K562 (cell line): ENCODE data around the gene MRPL55. TPM values are rescaled to one million over a fixed set of nuclear protein-coding genes. Genes with fewer than 3 reads are reported as not detected.

Experiments used
- CBFA2T3 ChIP-seq: fragments of 450-650 bp; IDR thresholded peaks from 2 replicates; pipeline ENCODE4 v1.6.1; 2017
- CEBPG ChIP-seq, 3 experiments: fragments of 200-800 bp in 1 of 3; sonication (Bioruptor generic) in 1 of 3; sonication (generic) in 1 of 3; formaldehyde crosslinking in 1 of 3; IDR thresholded peaks in 2 of 3; conservative IDR thresholded peaks in 1 of 3; 2 replicates each; pipeline versions ENCODE4 v1.6.1 to v1.8.0; 2016 to 2022; ENCODE audit warnings: missing compliant biosample characterization in 2 of 3, missing genetic modification characterization in 2 of 3, mild to moderate bottlenecking in 1 of 3, missing genetic modification reagents in 1 of 3
- CHD2 ChIP-seq: IDR thresholded peaks from 2 replicates; pipeline ENCODE4 v1.6.1; 2011; ENCODE audit warnings: low read depth, low read length
- ESRRA ChIP-seq: fragments of 450-650 bp; IDR thresholded peaks from 2 replicates; pipeline ENCODE4 v1.6.1; 2014; ENCODE audit warnings: low read depth, mild to moderate bottlenecking, moderate library complexity, borderline replicate concordance
- FOXK2 ChIP-seq, 2 experiments: fragments of 450-650 bp; IDR thresholded peaks in 1 of 2; conservative IDR thresholded peaks in 1 of 2; 2 replicates each; pipeline ENCODE4 v1.6.1; 2016; ENCODE audit warnings: low read depth in 2 of 2, mild to moderate bottlenecking in 1 of 2
- JUND ChIP-seq, 2 experiments: IDR thresholded peaks; 2 replicates in 1 of 2; 3 replicates in 1 of 2; pipeline ENCODE4 v1.6.1; 2011; ENCODE audit warnings: borderline replicate concordance in 2 of 2, low read depth in 2 of 2, low read length in 2 of 2, improper control_type of control experiment in 1 of 2, missing biosample characterization in 1 of 2, missing genetic modification characterization in 1 of 2, missing genetic modification reagents in 1 of 2
- NR2F6 ChIP-seq: fragments of 450-650 bp; formaldehyde crosslinking; IDR thresholded peaks from 2 replicates; pipeline ENCODE4 v1.4.0; 2020; ENCODE audit warnings: mild to moderate bottlenecking
- PPARD ChIP-seq: fragments of 250-450 bp; sonication (Bioruptor Pico); IDR thresholded peaks from 2 replicates; pipeline ENCODE4 v1.8.0; 2022; ENCODE audit warnings: inconsistent platforms, mild to moderate bottlenecking, moderate library complexity
- RNF2 ChIP-seq: sonication (generic); IDR thresholded peaks from 2 replicates; pipeline ENCODE4 v1.6.1; 2016
- SETDB1 ChIP-seq: IDR thresholded peaks from one replicate; pipeline ENCODE4 v1.6.1; 2012; ENCODE audit warnings: low read length, control low read depth, inconsistent platforms
- SLC30A9 ChIP-seq: fragments of 250-450 bp; sonication (Bioruptor Pico); IDR thresholded peaks from 2 replicates; pipeline ENCODE4 v1.8.0; 2022; ENCODE audit warnings: mild to moderate bottlenecking, moderate library complexity
- ZFPM2 ChIP-seq: fragments of 250-450 bp; sonication (Bioruptor Pico); IDR thresholded peaks from 2 replicates; pipeline ENCODE4 v1.5.1; 2022; ENCODE audit warnings: mild to moderate bottlenecking
- ZKSCAN1 ChIP-seq: fragments of 150-350 bp; IDR thresholded peaks from 2 replicates; pipeline ENCODE4 v1.6.1; 2016; ENCODE audit warnings: low read depth, low read length
- ZKSCAN8 ChIP-seq: fragments of 200-800 bp; sonication (Bioruptor generic); IDR thresholded peaks from 2 replicates; pipeline ENCODE4 v1.6.1; 2016; ENCODE audit warnings: missing genetic modification characterization, missing compliant biosample characterization
- ZNF717 ChIP-seq: fragments of 250-450 bp; sonication (Bioruptor Pico); IDR thresholded peaks from 2 replicates; pipeline ENCODE4 v1.5.0; 2021
- ZNF764 ChIP-seq: fragments of 250-450 bp; sonication (Bioruptor Pico); IDR thresholded peaks from 2 replicates; pipeline ENCODE4 v1.4.0; 2020; ENCODE audit warnings: low read depth, mild to moderate bottlenecking, moderate library complexity
- polyA plus RNA-seq, 8 experiments: library from polyadenylated mRNA; depleted of rRNA in 4 of 8; stranded (reverse) in 5 of 8; unstranded in 3 of 8; fragments of >200 nt; fragmentation: Nextera tagmentation in 2 of 8; fragmentation: Illumina TruSeq in 1 of 8; extraction: Ambion mirVana in 2 of 8; extraction: Trizol in 1 of 8; gene quantifications; 2 replicates each; pipeline versions ENCODE4 v1.2.1 to v1.2.3, GENCODE V29; 2011 to 2014; ENCODE audit warnings: inconsistent platforms in 1 of 8, missing spikeins in 1 of 8
- total RNA-seq, 7 experiments: library from RNA; depleted of rRNA in 6 of 7; stranded (reverse); fragments of >200 nt in 6 of 7; fragmentation: Illumina TruSeq in 2 of 7; extraction: Trizol in 2 of 7; gene quantifications; 2 replicates each; pipeline versions ENCODE4 v1.2.1 to v1.2.3, GENCODE V29; 2011 to 2021; ENCODE audit warnings: low replicate concordance in 1 of 7
- TF ChIP-seq, protein P1 (sequence below): fragments of 450-650 bp; IDR thresholded peaks from 2 replicates; pipeline ENCODE4 v1.6.1; 2016; ENCODE audit warnings: antibody characterized with exemption
- TF ChIP-seq, protein P2 (sequence below): fragments of 250-450 bp; sonication (Bioruptor Pico); IDR thresholded peaks from 2 replicates; pipeline ENCODE4 v1.8.0; 2021; ENCODE audit warnings: borderline replicate concordance, mild to moderate bottlenecking, moderate library complexity; ENCODE audit not compliant: poor library complexity, severe bottlenecking
- TF ChIP-seq, protein P3 (sequence below): sonication (generic); formaldehyde crosslinking; IDR thresholded peaks from 2 replicates; pipeline ENCODE4 v1.8.0; 2023; ENCODE audit warnings: mild to moderate bottlenecking, missing genetic modification reagents
- TF ChIP-seq, protein P4 (sequence below): fragments of 450-650 bp; IDR thresholded peaks from one replicate; pipeline ENCODE4 v1.6.1; 2018; ENCODE audit warnings: mild to moderate bottlenecking, moderate library complexity; ENCODE audit not compliant: partially characterized antibody

The MRPL55 gene
- total and polyA plus RNA-seq, 9 of the 15 experiments (the other 6 are each of a cell fraction or from before 2014, with no cell fraction given): 34.9 to 228 (median 81.0) TPM

DNA sequence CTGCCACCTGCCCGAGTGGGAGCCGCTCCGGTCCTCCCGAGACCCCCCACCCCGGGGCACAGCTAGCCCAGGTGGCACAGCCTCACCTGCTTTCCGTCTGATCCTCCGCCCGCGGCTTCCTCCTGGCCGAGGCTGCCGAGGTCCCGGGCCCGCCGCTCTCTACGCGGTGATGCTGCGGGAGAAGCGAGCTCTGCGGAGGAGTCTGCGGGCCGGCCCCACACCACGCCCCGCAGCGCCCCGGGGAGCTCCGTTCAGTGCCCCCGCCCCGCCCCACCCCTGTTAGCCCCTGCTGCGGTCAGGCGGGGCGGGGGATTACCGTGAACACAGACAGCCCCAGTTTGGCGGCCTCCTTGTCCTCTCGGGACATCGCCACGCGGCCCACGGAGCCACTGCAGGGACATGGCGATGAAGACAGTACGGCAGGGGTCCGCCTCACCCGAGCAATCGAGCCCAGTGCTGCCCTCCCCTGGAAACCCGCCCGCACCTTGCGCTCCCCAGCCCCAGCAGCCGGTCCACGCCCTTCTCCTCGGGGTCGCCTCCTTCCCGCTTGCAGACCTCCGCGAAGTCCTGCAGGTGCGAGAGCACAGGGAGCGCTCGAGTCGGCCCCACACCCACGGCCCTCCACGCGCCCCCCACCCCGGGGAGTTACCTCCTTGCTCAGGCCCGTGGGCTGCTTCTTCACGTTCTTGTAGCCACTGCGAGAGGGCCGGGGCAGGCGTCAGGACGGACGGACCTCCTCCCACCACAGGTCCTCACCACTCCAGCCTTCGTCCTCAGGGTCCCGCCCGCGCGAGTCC is 6.9 kb downstream of the MRPL55 start (continued):
- TF ChIP-seq PPARD (CRISPR knock-in tag): no peak
- TF ChIP-seq, protein P1, sequence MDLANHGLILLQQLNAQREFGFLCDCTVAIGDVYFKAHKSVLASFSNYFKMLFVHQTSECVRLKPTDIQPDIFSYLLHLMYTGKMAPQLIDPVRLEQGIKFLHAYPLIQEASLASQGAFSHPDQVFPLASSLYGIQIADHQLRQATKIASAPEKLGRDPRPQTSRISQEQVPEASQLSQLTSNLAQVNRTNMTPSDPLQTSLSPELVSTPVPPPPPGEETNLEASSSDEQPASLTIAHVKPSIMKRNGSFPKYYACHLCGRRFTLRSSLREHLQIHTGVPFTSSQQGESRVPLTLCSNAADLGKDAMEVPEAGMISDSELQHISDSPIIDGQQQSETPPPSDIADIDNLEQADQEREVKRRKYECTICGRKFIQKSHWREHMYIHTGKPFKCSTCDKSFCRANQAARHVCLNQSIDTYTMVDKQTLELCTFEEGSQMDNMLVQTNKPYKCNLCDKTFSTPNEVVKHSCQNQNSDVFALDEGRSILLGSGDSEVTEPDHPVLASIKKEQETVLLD: peak; percentile 64; the same call in 1 of the 2 replicates
- no peak for TF ChIP-seq ZFPM2 (CRISPR knock-in tag)
- no peak for TF ChIP-seq JUND (IDR thresholded peaks at IDR 0.05; ENCODE audit: borderline replicate concordance, low read depth, low read length)
- TF ChIP-seq JUND (tag; IDR thresholded peaks at IDR 0.05; ENCODE audit: borderline replicate concordance, low read depth, low read length): no peak
- TF ChIP-seq SLC30A9: no peak
- TF ChIP-seq ZNF717: 0 out of 2 replicates have a peak, but pooled peaks have one; percentile 44
- no peak for TF ChIP-seq NR2F6 (CRISPR knock-in tag)
- no peak for TF ChIP-seq CEBPG (CRISPR knock-in tag; IDR thresholded peaks at IDR 0.05)
- TF ChIP-seq CEBPG (tag; conservative IDR thresholded peaks at IDR 0.05 in 1 of 2, IDR thresholded peaks at IDR 0.05 in 1 of 2): no peak
- TF ChIP-seq ZKSCAN1: no peak
- TF ChIP-seq FOXK2 (conservative IDR thresholded peaks at IDR 0.05 in 1 of 2, IDR thresholded peaks at IDR 0.05 in 1 of 2; ENCODE audit: low read depth in 2 of 2): no peak
- TF ChIP-seq, protein P2, sequence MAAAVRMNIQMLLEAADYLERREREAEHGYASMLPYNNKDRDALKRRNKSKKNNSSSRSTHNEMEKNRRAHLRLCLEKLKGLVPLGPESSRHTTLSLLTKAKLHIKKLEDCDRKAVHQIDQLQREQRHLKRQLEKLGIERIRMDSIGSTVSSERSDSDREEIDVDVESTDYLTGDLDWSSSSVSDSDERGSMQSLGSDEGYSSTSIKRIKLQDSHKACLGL (CRISPR knock-in tag): no peak
- no peak for TF ChIP-seq CHD2
- no peak for TF ChIP-seq SETDB1
- no peak for TF ChIP-seq ESRRA
- TF ChIP-seq CBFA2T3: no peak
- TF ChIP-seq, protein P3, sequence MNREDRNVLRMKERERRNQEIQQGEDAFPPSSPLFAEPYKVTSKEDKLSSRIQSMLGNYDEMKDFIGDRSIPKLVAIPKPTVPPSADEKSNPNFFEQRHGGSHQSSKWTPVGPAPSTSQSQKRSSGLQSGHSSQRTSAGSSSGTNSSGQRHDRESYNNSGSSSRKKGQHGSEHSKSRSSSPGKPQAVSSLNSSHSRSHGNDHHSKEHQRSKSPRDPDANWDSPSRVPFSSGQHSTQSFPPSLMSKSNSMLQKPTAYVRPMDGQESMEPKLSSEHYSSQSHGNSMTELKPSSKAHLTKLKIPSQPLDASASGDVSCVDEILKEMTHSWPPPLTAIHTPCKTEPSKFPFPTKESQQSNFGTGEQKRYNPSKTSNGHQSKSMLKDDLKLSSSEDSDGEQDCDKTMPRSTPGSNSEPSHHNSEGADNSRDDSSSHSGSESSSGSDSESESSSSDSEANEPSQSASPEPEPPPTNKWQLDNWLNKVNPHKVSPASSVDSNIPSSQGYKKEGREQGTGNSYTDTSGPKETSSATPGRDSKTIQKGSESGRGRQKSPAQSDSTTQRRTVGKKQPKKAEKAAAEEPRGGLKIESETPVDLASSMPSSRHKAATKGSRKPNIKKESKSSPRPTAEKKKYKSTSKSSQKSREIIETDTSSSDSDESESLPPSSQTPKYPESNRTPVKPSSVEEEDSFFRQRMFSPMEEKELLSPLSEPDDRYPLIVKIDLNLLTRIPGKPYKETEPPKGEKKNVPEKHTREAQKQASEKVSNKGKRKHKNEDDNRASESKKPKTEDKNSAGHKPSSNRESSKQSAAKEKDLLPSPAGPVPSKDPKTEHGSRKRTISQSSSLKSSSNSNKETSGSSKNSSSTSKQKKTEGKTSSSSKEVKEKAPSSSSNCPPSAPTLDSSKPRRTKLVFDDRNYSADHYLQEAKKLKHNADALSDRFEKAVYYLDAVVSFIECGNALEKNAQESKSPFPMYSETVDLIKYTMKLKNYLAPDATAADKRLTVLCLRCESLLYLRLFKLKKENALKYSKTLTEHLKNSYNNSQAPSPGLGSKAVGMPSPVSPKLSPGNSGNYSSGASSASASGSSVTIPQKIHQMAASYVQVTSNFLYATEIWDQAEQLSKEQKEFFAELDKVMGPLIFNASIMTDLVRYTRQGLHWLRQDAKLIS (CRISPR knock-in tag): no peak; the same call in 1 of the 2 replicates
- TF ChIP-seq, protein P4, sequence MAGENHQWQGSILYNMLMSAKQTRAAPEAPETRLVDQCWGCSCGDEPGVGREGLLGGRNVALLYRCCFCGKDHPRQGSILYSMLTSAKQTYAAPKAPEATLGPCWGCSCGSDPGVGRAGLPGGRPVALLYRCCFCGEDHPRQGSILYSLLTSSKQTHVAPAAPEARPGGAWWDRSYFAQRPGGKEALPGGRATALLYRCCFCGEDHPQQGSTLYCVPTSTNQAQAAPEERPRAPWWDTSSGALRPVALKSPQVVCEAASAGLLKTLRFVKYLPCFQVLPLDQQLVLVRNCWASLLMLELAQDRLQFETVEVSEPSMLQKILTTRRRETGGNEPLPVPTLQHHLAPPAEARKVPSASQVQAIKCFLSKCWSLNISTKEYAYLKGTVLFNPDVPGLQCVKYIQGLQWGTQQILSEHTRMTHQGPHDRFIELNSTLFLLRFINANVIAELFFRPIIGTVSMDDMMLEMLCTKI: no peak
- TF ChIP-seq RNF2: no peak
- TF ChIP-seq ZNF764 (CRISPR knock-in tag): no peak
- no peak for TF ChIP-seq ZKSCAN8 (CRISPR knock-in tag)
